GM20431 (cell line): ENCODE data around the gene NEDD4.
"Not testable (repeated sequence)": the region's sequence is repeated elsewhere in the genome, so short reads cannot be mapped to it uniquely, and the experiment has no call there.

Experiments
- in situ Hi-C: fragments of 300-500 bp; cut with MseI, MboI; formaldehyde crosslinking; loops from one replicate; pipeline ENCODE4 v1.15.0; 2020; ENCODE audit warnings: low sequenced_read_pairs; ENCODE audit not compliant: unreplicated experiment

Gene NEDD4

GRCh38 chr15:55842897-55843296 is 150.5 kb downstream of the NEDD4 start:
- in situ Hi-C loops, result not testable (repeated sequence)

- in situ Hi-C loops, result no loop called here
These were observed 157.5 kb downstream of the NEDD4 start for GRCh38 chr15:55835866-55836265.

GRCh38 chr15:55834331-55834730 is 159.1 kb downstream of the NEDD4 start:
- in situ Hi-C loops, result no loop called here

GRCh38 chr15:55829826-55830225 is 163.6 kb downstream of the NEDD4 start:
- in situ Hi-C loops, result no loop called here

GRCh38 chr15:55827955-55828354 is 165.5 kb downstream of the NEDD4 start:
- in situ Hi-C loops, result no loop called here

- in situ Hi-C loops, result no loop called here
These were observed 166.2 kb downstream of the NEDD4 start for GRCh38 chr15:55827204-55827603.

GRCh38 chr15:55824857-55825613 is 168.4 kb downstream of the NEDD4 start:
- in situ Hi-C loops, result no loop called here

- in situ Hi-C loops, result no loop called here
These were observed 169.6 kb downstream of the NEDD4 start for GRCh38 chr15:55823699-55824340.

GRCh38 chr15:55823191-55823670 is 170.2 kb downstream of the NEDD4 start:
- in situ Hi-C loops, result no loop called here

GRCh38 chr15:55821740-55822139 is 171.7 kb downstream of the NEDD4 start:
- in situ Hi-C loops, result not testable (repeated sequence)

GRCh38 chr15:55820043-55820442 is 173.4 kb downstream of the NEDD4 start:
- in situ Hi-C loops, result no loop called here

- in situ Hi-C loops, result no loop called here
These were observed 173.9 kb downstream of the NEDD4 start for GRCh38 chr15:55819397-55820034.

GRCh38 chr15:55816017-55816416 is 177.4 kb downstream of the NEDD4 start:
- in situ Hi-C loops, result no loop called here

GRCh38 chr15:55802600-55803376 is 190.6 kb downstream of the NEDD4 start:
- in situ Hi-C loops, result no loop called here

GRCh38 chr15:55800216-55800615 is 193.2 kb downstream of the NEDD4 start:
- in situ Hi-C loops, result no loop called here

- in situ Hi-C loops, result no loop called here
These were observed 193.9 kb downstream of the NEDD4 start for GRCh38 chr15:55799291-55800212.

- in situ Hi-C loops, result no loop called here
These were observed 197.0 kb downstream of the NEDD4 start for GRCh38 chr15:55796321-55796965.

GRCh38 chr15:55795031-55795430 is 198.4 kb downstream of the NEDD4 start:
- in situ Hi-C loops, result no loop called here
